HUES48 (cell line): ENCODE results near the gene PKD2.
A peak's percentile ranks its signal among the peaks of the same experiment; 100 is the strongest.

Experiments
- H3K27ac ChIP-seq: one replicate; pipeline ENCODE4 v1.7.0; 2013; ENCODE audit warnings: low read depth, low read length, inconsistent platforms
- H3K27me3 ChIP-seq: 2 replicates; pipeline ENCODE4 v1.6.1; 2013; ENCODE audit warnings: mild to moderate bottlenecking, low read length; ENCODE audit not compliant: control insufficient read depth, insufficient read depth
- H3K36me3 ChIP-seq: 2 replicates; pipeline ENCODE4 v1.6.1; 2013; ENCODE audit warnings: low read length; ENCODE audit not compliant: control insufficient read depth, insufficient read depth
- H3K4me1 ChIP-seq: 2 replicates; pipeline ENCODE4 v1.6.1; 2013; ENCODE audit warnings: mild to moderate bottlenecking, low read length; ENCODE audit not compliant: control insufficient read depth, insufficient read depth
- H3K4me3 ChIP-seq: 2 replicates; pipeline ENCODE4 v1.5.1; 2013; ENCODE audit warnings: mild to moderate bottlenecking, low read depth, low read length
- H3K9ac ChIP-seq: 2 replicates; pipeline ENCODE4 v1.6.1; 2013; ENCODE audit warnings: mild to moderate bottlenecking, low read depth, low read length, moderate library complexity
- H3K9me3 ChIP-seq: 2 replicates; pipeline ENCODE4 v1.6.1; 2013; ENCODE audit warnings: low read length; ENCODE audit not compliant: control insufficient read depth, insufficient read depth

Gene PKD2

GRCh38 chr4:87975466-87975865 lies 32.0 kb upstream of the PKD2 start, which contains the start of gene SPP1:
Gene SPP1 (plus strand): TSS chr4:87975714. CDS start chr4:87976896, 1,182 bp downstream.
- H3K27me3 ChIP-seq = no peaks in the 10 kb centered on the region
- no peaks in the 10 kb centered on the region for H3K9me3 ChIP-seq
- H3K4me3 ChIP-seq = peak within 1 kb of the TSS; percentile 33; the same call in 1 of the 2 replicates
- peaks cover 41% of the 10 kb centered on the region for H3K4me1 ChIP-seq
- no peaks in the 10 kb centered on the region for H3K36me3 ChIP-seq
- H3K9ac ChIP-seq = peak within 1 kb of the TSS; percentile 18; the same call in 1 of the 2 replicates
- peak within 1 kb of the TSS; percentile 53 for H3K27ac ChIP-seq

GRCh38 chr4:87977521-87978278 lies 29.7 kb upstream of the PKD2 start:
- no peak overlapping the region for H3K9ac ChIP-seq
- H3K36me3 ChIP-seq = no peaks in the 10 kb centered on the region
- H3K27ac ChIP-seq = no peak overlapping the region
- no peaks in the 10 kb centered on the region for H3K27me3 ChIP-seq
- H3K4me1 ChIP-seq = peaks cover 33% of the 10 kb centered on the region
- no peak overlapping the region for H3K4me3 ChIP-seq
- H3K9me3 ChIP-seq = no peaks in the 10 kb centered on the region

GRCh38 chr4:87978681-87979080 lies 28.8 kb upstream of the PKD2 start:
- H3K4me3 ChIP-seq = no peak overlapping the region
- H3K9ac ChIP-seq = no peak overlapping the region
- no peaks in the 10 kb centered on the region for H3K9me3 ChIP-seq
- H3K4me1 ChIP-seq = peaks cover 23% of the 10 kb centered on the region
- H3K27me3 ChIP-seq = no peaks in the 10 kb centered on the region
- H3K36me3 ChIP-seq = no peaks in the 10 kb centered on the region
- no peak overlapping the region for H3K27ac ChIP-seq

GRCh38 chr4:87979810-87980209 lies 27.6 kb upstream of the PKD2 start:
- no peaks in the 10 kb centered on the region for H3K9me3 ChIP-seq

GRCh38 chr4:87981486-87981885 lies 25.9 kb upstream of the PKD2 start:
- Histone ChIP-seq H3K9ac (no peak overlapping the region), H3K4me1 (0 out of 2 replicates have a peak, but pooled peaks cover 2% of the 10 kb centered on the region), H3K36me3 (no peaks in the 10 kb centered on the region), H3K27me3 (no peaks in the 10 kb centered on the region), H3K27ac (no peak overlapping the region), H3K9me3 (no peaks in the 10 kb centered on the region), H3K4me3 (no peak overlapping the region)

More at GRCh38 chr4:87979810-87980209, 27.6 kb upstream of the PKD2 start:
- no peak overlapping the region for H3K9ac ChIP-seq
- H3K27me3 ChIP-seq = no peaks in the 10 kb centered on the region
- H3K36me3 ChIP-seq = no peaks in the 10 kb centered on the region
- H3K27ac ChIP-seq = no peak overlapping the region
- H3K4me3 ChIP-seq = no peak overlapping the region
- peaks cover 15% of the 10 kb centered on the region for H3K4me1 ChIP-seq

GRCh38 chr4:87982036-87982435 lies 25.4 kb upstream of the PKD2 start:
- Histone ChIP-seq H3K36me3 (no peaks in the 10 kb centered on the region), H3K27me3 (no peaks in the 10 kb centered on the region)

GRCh38 chr4:87982446-87983010 lies 24.9 kb upstream of the PKD2 start:
- Histone ChIP-seq H3K9ac (no peak overlapping the region), H3K4me1 (0 out of 2 replicates have a peak, but pooled peaks cover 2% of the 10 kb centered on the region), H3K27ac (no peak overlapping the region), H3K4me3 (no peak overlapping the region), H3K9me3 (no peaks in the 10 kb centered on the region), H3K36me3 (no peaks in the 10 kb centered on the region), H3K27me3 (no peaks in the 10 kb centered on the region)

More at GRCh38 chr4:87982036-87982435, 25.4 kb upstream of the PKD2 start:
- H3K9ac ChIP-seq = no peak overlapping the region
- no peak overlapping the region for H3K4me3 ChIP-seq
- no peak overlapping the region for H3K27ac ChIP-seq
- 0 out of 2 replicates have a peak, but pooled peaks cover 2% of the 10 kb centered on the region for H3K4me1 ChIP-seq
- no peaks in the 10 kb centered on the region for H3K9me3 ChIP-seq

- Histone ChIP-seq H3K27ac (no peak overlapping the region), H3K4me3 (no peak overlapping the region), H3K4me1 (0 out of 2 replicates have a peak, but pooled peaks cover 2% of the 10 kb centered on the region), H3K9me3 (no peaks in the 10 kb centered on the region), H3K27me3 (no peaks in the 10 kb centered on the region), H3K36me3 (no peaks in the 10 kb centered on the region), H3K9ac (no peak overlapping the region)
Measured at GRCh38 chr4:87983996-87984395, 23.4 kb upstream of the PKD2 start.

GRCh38 chr4:87985097-87985886 lies 22.1 kb upstream of the PKD2 start:
- no peak overlapping the region for H3K9ac ChIP-seq
- 0 out of 2 replicates have a peak, but pooled peaks cover 2% of the 10 kb centered on the region for H3K4me1 ChIP-seq
- no peaks in the 10 kb centered on the region for H3K36me3 ChIP-seq
- no peak overlapping the region for H3K27ac ChIP-seq
- no peaks in the 10 kb centered on the region for H3K9me3 ChIP-seq
- H3K4me3 ChIP-seq = no peak overlapping the region
- no peaks in the 10 kb centered on the region for H3K27me3 ChIP-seq

- no peak overlapping the region for H3K27ac ChIP-seq
- H3K9me3 ChIP-seq = no peaks in the 10 kb centered on the region
- H3K27me3 ChIP-seq = no peaks in the 10 kb centered on the region
- 0 out of 2 replicates have a peak, but pooled peaks cover 2% of the 10 kb centered on the region for H3K4me1 ChIP-seq
- no peak overlapping the region for H3K9ac ChIP-seq
- H3K4me3 ChIP-seq = no peak overlapping the region
- H3K36me3 ChIP-seq = no peaks in the 10 kb centered on the region
Measured at GRCh38 chr4:87985887-87986200, 21.6 kb upstream of the PKD2 start.
